SW 1271 (cell line): Measurements from ENCODE around the gene TAF12.
"Not testable (repeated sequence)": the region's sequence is repeated elsewhere in the genome, so short reads cannot be mapped to it uniquely, and the experiment has no call there.

Experiments used
- DNase-seq, 2 experiments: peaks; one replicate each; lab custom pipeline; 2025; lab: John Stamatoyannopoulos, UW

Gene TAF12

GRCh38 chr1:28644494-28644893, 1.6 kb upstream of the TAF12 start:
- no peak for DNase-seq

- no peak for DNase-seq
These were observed 616 bp downstream of the TAF12 start for GRCh38 chr1:28642056-28642846.

GRCh38 chr1:28640766-28641165, 2.1 kb downstream of the TAF12 start:
- DNase-seq: peak in 1 of 2 experiments; percentile 27

GRCh38 chr1:28632560-28632959, 10.3 kb downstream of the TAF12 start:
- DNase-seq: no peak

- DNase-seq: no peak
These were observed 11.2 kb downstream of the TAF12 start for GRCh38 chr1:28631713-28632112.

GRCh38 chr1:28613175-28613574, 29.7 kb downstream of the TAF12 start:
- DNase-seq: no peak

GRCh38 chr1:28606771-28607170, 36.1 kb downstream of the TAF12 start:
- no peak for DNase-seq

- DNase-seq: no peak
These were observed 37.9 kb downstream of the TAF12 start for GRCh38 chr1:28604962-28605361.

- no peak for DNase-seq
These were observed 38.5 kb downstream of the TAF12 start for GRCh38 chr1:28604411-28604810.

- peak in 1 of 2 experiments; percentile 61 for DNase-seq
These were observed 40.1 kb downstream of the TAF12 start for GRCh38 chr1:28602536-28603439.

GRCh38 chr1:28601696-28602095, 41.2 kb downstream of the TAF12 start:
- DNase-seq: peak; percentile 27 to 63

GRCh38 chr1:28596276-28596675, 46.6 kb downstream of the TAF12 start:
- DNase-seq: not testable (repeated sequence)

GRCh38 chr1:28595412-28596191, 47.3 kb downstream of the TAF12 start:
- DNase-seq: no peak

GRCh38 chr1:28594686-28595411, 48.0 kb downstream of the TAF12 start:
- not testable (repeated sequence) for DNase-seq

- DNase-seq: not testable (repeated sequence)
These were observed 48.9 kb downstream of the TAF12 start for GRCh38 chr1:28593988-28594356.

GRCh38 chr1:28592321-28593071, 50.4 kb downstream of the TAF12 start:
- DNase-seq: no peak

GRCh38 chr1:28591708-28592320, 51.1 kb downstream of the TAF12 start, which contains the start of gene RAB42:
RAB42 (plus strand) TSS chr1:28592265; CDS start chr1:28592512, 247 bp downstream.
- no peak for DNase-seq

- not testable (repeated sequence) for DNase-seq
These were observed 56.1 kb downstream of the TAF12 start for GRCh38 chr1:28586585-28587391.

- no peak for DNase-seq
These were observed 60.6 kb downstream of the TAF12 start for GRCh38 chr1:28582248-28582615.
